Calu3 (cell line): ENCODE results near the gene TMEM44. TPM values are rescaled to one million over a fixed set of nuclear protein-coding genes. Genes with fewer than 3 reads are reported as not detected.

ENCODE experiments used
- BruUV-seq: library from RNA; stranded (reverse); fragments of 400-500 nt; replicated peaks from 2 replicates; lab custom pipeline; 2021; lab: Mats Ljungman, UMichigan
- CTCF ChIA-PET: fragments of 300-600 bp; sonication (Branson Sonifier 250); formaldehyde crosslinking; loops from one replicate; lab custom pipeline; 2022; ENCODE audit warnings: antibody characterized with exemption; lab: Charles Lee
- DNase-seq: peaks from one replicate; pipeline ENCODE4 v3.0.0; 2022
- H3K27ac Mint-ChIP-seq: one replicate; pipeline ENCODE4 v1.8.0; 2022; ENCODE audit warnings: mixed read lengths; ENCODE audit not compliant: unreplicated experiment
- H3K27me3 Mint-ChIP-seq: one replicate; pipeline ENCODE4 v1.8.0; 2022; ENCODE audit warnings: mixed read lengths; ENCODE audit not compliant: unreplicated experiment
- H3K36me3 Mint-ChIP-seq: one replicate; pipeline ENCODE4 v1.8.0; 2022; ENCODE audit warnings: mild to moderate bottlenecking, moderate library complexity, mixed read lengths; ENCODE audit not compliant: insufficient read depth, unreplicated experiment
- H3K4me1 Mint-ChIP-seq: one replicate; pipeline ENCODE4 v1.8.0; 2022; ENCODE audit warnings: mild to moderate bottlenecking, low read depth, mixed read lengths; ENCODE audit not compliant: unreplicated experiment
- H3K4me3 Mint-ChIP-seq: one replicate; pipeline ENCODE4 v1.8.0; 2022; ENCODE audit warnings: mild to moderate bottlenecking, low read depth, moderate library complexity, mixed read lengths; ENCODE audit not compliant: unreplicated experiment
- H3K9me3 Mint-ChIP-seq: one replicate; pipeline ENCODE4 v1.8.0; 2022; ENCODE audit warnings: low read depth, mixed read lengths; ENCODE audit not compliant: unreplicated experiment
- CTCF ChIP-seq: fragments of 200-600 bp; IDR thresholded peaks from one replicate; pipeline ENCODE4 v1.8.0; 2022; ENCODE audit warnings: antibody characterized with exemption; ENCODE audit not compliant: unreplicated experiment
- intact Hi-C: fragments of 100-400 bp; cut with micrococcal nuclease; formaldehyde crosslinking; loops from one replicate; pipeline ENCODE4 v1.10.0; 2022; ENCODE audit not compliant: unreplicated experiment
- total RNA-seq: library from RNA; stranded (reverse); gene quantifications from 2 replicates; pipeline ENCODE4 v1.2.3, GENCODE V29; 2022

Gene TMEM44
- total RNA-seq, 1 experiment from 2014 or later, result 52.6 TPM

- TF ChIP-seq CTCF, result no peak
- Mint-ChIP-seq H3K4me1 (peaks cover 39% of the 10 kb centered on the region), H3K27me3 (no peaks in the 10 kb centered on the region), H3K36me3 (peaks cover 66% of the 10 kb centered on the region), H3K4me3 (no peak overlapping the region), H3K9me3 (no peaks in the 10 kb centered on the region), H3K27ac (no peak overlapping the region)
- no peak for DNase-seq
- BruUV-seq, result no TSS peak
- CTCF ChIA-PET, result no interaction called here
- intact Hi-C loops, result no loop called here
Observed at GRCh38 chr3:194667363-194667762, 34.1 kb upstream of the TMEM44 start.

- Mint-ChIP-seq H3K4me3 (no peak overlapping the region), H3K9me3 (no peaks in the 10 kb centered on the region), H3K27me3 (no peaks in the 10 kb centered on the region), H3K4me1 (peaks cover 20% of the 10 kb centered on the region), H3K27ac (no peak overlapping the region), H3K36me3 (peaks cover 56% of the 10 kb centered on the region)
- DNase-seq, result no peak
- no peak for TF ChIP-seq CTCF
- CTCF ChIA-PET, result no interaction called here
- BruUV-seq, result no TSS peak
- intact Hi-C loops, result no loop called here
Observed at GRCh38 chr3:194664857-194665256, 31.6 kb upstream of the TMEM44 start.

GRCh38 chr3:194661946-194662345 is 28.7 kb upstream of the TMEM44 start:
- no peak overlapping the region for H3K27ac Mint-ChIP-seq
- BruUV-seq, result no TSS peak
- H3K36me3 Mint-ChIP-seq, result peaks cover 52% of the 10 kb centered on the region
- H3K4me1 Mint-ChIP-seq, result peaks cover under 1% of the 10 kb centered on the region
- no peaks in the 10 kb centered on the region for H3K27me3 Mint-ChIP-seq
- H3K4me3 Mint-ChIP-seq, result no peak overlapping the region
- no peaks in the 10 kb centered on the region for H3K9me3 Mint-ChIP-seq
- CTCF ChIA-PET, result interaction anchor here (0.7 kb wide), 1 partner anchor 439 kb away, joined by 3 read pairs; no protein-coding TSS in a partner anchor
- DNase-seq, result no peak
- TF ChIP-seq CTCF, result no peak
- intact Hi-C loops, result no loop called here

GRCh38 chr3:194661374-194661773 is 28.2 kb upstream of the TMEM44 start:
- CTCF ChIA-PET, result no interaction called here
- Mint-ChIP-seq H3K27me3 (no peaks in the 10 kb centered on the region), H3K4me3 (no peak overlapping the region), H3K9me3 (no peaks in the 10 kb centered on the region), H3K36me3 (peaks cover 52% of the 10 kb centered on the region), H3K4me1 (no peaks in the 10 kb centered on the region), H3K27ac (no peak overlapping the region)
- intact Hi-C loops, result no loop called here
- TF ChIP-seq CTCF, result no peak
- no peak for DNase-seq
- no TSS peak for BruUV-seq
